GM04504 (cell line): ENCODE measurements around the gene SEMA4G.
A peak's percentile ranks its signal among the peaks of the same experiment; 100 is the strongest.

Source experiments
- DNase-seq: peaks from one replicate; pipeline ENCODE4 v3.0.0-alpha.2; 2012; ENCODE audit warnings: low read depth

SEMA4G gene

DNA sequence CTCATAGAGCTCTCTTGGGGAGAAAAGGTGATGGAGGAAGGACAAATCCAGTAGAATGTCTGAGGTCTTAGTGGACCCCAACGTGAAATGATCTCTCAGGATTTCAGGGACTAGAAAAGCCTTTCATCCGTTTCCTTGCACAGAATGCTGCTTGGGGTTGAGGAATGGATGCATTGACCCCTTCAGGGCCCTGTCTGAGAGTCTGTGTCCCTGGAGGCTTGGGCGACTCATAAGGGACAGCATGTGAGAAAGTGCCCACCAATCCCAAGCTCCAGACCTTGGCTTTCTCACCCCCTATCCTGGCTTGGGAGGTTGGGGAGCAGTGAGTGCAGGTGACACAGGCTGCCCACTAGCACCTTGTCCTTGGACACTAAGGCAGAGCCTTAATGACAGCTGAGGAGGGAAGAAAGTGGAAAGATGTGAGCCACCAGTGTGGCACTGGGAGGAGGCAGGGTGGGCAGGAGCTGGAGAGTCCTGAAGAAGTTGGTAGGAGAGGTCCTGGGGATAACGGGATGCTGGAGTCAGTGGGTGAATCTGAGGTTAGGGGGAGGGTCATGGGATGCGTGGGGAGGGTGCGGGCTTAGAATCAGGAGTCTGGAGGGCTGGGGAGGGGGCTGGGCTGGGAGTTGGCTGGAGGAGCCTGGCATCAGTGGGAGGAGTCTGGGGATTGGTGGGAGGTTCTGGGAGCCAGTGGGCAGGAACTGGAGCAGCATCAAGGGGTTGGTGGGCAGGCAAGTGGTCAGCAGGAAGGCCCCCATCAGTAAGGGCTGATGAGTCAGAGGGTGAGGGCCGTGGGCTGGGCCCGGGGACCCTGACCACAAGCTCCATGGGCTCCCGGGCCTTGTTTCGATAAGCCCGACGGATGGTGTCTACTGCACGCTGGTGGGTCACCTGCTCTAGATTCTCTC is 38.9 kb downstream of the SEMA4G start:
- DNase-seq, result no peak

DNA sequence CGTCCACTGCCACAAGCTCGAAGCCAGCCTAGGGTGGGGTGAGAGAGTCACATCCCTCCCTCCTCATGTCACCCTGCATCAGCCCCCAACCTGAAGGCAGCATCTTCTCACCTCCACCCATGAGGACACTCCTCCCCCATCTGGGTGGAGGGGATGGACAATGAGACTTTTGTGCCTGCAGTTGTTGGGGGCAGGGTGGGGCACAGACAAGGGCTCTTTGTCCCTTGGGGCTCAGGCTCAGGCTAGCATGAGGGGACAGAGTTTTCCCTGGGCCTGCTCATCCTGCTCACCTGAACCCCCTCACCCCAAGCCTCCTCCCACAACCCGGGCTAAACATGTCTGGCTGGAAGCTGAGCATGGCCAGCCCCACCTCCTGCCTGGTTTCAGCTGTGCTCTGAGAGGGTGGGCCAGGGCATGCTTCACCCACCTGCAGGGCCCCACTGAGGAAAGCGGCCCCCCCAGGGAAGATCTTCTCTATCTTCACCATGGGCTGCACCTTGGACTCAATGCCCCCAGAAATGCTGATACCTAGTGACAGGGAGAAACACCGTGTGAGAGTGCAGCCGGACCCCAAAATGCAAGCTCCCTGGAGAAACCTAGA is 39.6 kb downstream of the SEMA4G start:
- no peak for DNase-seq

DNA sequence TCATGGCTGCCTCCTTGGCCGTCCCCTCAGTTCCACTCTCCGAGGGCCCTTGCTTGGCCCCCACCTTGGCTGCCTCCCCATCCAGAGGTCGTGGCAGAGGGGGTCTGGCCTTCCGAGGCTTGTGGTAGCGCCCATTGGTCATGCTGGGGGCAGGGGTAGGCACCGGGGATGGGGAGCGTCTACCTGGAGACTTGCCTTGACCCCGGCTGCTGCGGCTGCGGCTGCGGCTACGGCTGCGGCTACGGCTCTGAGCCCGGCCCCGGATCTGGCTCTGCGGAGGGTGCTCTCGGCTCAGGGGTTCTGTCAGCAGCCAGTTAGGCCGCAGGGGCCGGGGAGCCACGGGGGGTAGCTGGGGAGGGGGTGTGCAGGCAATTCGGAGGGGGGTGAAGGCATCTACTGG is 41.0 kb downstream of the SEMA4G start:
- no peak for DNase-seq

DNA sequence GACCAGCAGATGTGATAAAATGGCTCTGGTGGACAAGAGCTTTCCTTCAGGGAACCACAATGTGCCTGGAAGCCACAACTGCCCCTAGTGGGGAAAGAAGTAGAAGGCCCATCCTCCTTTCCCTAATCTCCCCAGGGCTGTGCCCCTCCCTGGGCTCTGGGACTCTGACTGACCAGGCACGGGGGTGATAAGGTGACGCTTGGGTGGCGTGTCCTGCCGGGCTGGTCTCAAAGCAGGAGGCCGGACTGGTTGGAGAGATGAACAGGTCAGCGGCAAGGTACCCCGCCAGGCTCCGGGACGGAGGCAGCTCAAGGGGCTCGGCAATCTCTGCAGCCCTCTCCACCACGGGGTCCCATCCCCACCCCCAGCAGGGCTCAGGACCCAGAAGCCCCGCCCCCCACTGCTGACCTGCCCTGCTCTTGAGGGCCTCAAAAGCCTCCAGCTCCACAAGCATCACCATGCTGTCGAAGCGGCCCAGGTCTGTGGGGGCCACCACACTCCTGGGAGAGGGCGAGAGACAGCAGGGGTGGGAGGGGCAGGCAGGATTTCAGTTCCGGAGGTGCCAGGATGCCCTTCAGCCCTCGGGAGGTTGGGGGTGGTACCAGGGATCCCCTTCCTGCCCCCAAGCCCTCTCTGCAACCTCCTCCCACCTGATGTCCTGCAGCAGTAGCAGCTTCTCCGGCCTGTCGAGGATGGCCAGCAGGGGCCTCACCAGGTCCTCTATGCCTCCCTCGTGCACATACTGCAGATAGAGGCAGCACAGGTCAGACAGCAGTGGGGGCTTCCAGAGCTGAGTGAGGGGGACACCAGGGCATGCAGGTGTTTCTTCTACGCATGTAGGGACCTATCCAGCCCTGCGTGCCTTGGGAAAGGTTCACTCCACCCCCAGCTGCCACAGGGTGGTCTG is 42.5 kb downstream of the SEMA4G start:
- no peak for DNase-seq

DNA sequence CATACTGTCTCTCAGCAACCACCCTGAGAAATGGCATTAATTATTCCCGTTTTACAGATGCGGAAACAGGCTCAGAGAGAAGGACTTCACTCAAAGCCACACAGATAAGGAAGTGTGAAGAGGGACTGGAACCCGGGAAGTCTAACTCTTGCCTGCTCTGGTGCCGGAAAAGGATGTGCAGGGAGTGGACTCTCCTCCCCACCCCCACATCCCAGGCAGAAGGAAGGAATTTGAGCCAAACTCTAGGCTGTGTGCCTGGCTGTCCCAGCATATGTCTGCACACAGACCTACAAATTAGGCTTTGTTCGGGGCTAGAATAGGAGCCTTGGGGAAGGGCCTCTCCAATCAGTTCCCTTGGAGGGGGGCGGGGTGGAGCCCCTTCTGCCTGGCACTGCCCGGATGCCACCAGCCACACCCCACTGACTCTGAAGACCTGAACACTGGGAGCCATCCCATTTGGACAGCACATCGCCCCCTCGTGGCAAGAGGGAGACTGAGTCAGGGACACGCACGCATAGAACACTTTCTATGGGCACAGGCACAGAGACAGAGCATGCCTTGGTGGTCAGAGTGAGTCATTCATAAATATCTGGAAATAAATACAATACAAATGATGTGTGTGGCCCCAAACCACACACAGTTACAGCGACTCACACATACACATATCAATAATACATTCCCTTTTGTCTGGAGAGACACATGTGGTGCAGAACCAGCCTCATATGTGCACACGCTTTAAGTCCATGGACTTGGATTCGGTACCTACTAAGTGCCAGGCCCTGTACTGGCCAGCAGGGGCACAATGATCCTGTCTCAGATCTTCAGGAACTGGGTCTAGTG is 43.4 kb downstream of the SEMA4G start:
- peak; percentile 87 for DNase-seq

DNA sequence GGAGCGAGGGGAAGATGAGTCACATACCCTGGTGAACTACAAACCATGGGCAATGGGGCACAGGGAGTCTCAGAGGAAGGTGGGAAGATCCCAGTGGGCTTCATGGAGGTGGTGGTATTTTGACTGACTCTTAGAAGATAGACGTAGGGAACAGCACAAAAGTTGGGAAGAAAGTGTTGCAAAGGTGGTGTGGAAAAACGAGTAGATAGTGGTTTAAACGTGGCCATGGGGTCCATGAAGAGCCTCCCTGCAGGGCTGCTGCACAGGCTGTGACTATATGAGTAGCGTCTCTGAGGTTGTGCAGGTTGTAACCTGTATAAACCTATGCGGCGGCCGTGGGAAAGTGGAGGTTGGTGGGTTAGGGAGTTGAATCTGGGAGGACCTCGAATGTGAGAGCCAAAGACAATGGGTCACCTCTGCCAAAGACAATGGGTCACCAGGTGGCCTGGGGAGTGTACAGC is 44.1 kb downstream of the SEMA4G start:
- no peak for DNase-seq

DNA sequence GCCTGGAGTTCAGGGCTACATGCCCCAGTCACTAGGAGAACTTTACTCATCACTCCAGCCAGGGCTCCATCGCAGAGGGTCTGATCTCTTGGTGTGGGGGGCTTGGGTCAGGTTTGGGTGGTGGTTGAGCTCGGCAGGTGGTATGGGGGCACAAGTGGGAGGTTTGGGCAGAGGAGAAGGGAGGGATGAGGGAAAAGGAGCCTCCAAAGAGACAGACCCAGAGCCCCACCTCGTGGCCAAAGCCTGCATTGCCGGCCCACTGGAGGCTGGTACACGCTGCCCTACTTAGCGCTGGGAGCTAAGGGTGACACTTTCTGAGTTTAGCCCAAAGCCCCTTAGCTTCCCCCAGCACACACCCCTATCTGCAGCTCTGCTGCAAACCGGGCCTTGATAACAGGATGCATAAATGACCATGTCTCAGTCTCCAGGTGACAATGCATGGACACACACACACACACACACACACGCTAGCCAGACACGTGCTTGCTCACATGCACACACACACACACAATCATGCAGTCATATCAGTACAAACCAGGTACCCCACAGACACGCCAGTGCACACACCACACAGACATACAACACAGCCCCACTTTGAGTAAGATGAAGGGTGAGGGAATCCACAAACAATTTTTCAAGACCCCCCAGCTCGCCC is 45.1 kb downstream of the SEMA4G start:
- peak; percentile 35 for DNase-seq

DNA sequence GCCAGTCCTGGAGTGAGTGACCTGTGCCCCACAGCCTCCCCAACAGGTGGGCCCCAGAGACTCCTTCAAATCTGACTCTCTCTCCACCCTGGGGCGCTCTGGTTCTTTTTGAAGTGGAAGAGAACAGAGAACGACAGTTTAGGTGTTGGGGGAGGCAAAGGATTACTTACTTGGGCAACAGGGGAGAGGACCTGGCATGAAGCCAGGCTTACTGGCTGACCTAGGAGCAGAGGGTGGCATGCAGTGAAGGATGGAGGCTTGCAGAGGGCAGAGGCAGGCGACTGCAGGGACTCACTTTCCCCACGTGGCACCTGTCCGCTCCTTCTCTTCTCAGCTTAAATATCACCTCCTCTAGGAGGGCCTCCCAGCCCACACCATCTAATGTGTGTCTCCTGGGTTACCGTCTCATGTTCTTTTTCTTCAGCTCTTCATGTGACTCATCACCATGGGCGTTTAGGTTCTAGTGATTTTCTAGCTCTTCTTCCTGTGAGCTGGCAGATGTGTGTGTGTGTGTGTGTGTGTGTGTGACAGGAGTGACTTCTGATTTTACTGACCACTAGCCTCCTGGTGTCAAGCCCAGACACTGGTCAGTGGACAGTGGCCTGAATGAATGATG is 45.8 kb downstream of the SEMA4G start:
- peak; percentile 83 for DNase-seq

DNA sequence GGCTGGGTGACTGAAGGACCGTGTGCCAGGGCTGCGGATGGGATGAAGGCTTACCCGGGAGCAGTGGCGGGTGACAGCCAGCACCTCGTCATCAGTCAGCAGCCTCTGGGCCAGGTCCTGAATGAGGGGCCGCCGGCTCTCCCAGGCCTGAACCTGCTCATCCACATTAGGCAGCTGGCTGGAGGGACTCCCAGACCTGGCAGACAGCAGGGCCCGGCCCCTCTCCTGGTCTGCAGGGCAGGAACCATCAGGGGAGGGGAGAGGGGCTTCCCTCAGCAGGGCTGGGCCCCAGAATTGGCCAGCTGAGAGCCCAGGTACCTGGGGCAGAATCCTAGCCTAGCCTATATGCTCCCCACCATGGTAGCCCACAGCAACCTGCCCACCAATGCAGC is 46.3 kb downstream of the SEMA4G start:
- DNase-seq, result no peak

DNA sequence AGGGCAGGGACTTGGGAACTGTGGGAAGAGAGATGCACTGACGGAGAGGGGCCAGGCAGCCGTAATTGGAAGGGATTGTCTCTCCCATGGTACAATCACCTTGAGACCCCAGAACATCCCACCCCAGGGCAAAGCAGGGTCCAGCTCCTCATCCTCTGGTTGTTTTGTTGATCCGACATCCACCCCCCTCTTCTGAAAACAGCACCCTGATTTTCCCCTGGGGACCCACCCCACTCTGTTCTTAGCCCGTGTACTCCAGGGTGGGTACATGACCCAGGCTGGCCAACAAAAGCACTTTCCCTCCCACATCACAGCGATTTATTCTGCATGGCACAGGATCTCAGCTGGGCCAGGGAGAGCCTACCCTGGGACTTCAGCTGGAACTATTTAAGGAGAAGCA is 47.5 kb downstream of the SEMA4G start:
- no peak for DNase-seq

DNA sequence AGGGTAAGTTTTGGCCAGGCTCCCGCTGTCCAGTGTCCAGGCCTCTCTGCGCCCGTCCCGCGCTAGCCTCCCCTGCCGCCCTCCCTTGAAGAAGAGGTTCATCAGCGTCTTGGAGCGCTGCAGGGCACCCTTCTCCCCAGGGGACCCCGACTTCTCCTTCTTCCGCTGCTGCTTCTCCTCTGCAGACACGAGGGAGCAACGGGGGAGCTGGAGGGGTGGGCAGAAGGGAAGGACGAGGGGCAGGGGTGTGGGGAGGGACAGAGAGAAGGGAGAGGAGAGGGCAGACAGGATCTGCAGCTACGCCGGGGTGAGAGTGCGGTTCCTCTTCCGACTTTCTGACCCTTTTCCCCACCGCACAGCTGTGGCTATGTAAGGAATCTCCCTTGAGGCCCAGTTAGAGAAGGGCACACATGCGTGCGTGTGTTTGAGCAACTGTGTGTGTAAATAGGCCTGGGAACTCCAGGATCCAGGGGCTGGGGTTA is 48.9 kb downstream of the SEMA4G start:
- no peak for DNase-seq

DNA sequence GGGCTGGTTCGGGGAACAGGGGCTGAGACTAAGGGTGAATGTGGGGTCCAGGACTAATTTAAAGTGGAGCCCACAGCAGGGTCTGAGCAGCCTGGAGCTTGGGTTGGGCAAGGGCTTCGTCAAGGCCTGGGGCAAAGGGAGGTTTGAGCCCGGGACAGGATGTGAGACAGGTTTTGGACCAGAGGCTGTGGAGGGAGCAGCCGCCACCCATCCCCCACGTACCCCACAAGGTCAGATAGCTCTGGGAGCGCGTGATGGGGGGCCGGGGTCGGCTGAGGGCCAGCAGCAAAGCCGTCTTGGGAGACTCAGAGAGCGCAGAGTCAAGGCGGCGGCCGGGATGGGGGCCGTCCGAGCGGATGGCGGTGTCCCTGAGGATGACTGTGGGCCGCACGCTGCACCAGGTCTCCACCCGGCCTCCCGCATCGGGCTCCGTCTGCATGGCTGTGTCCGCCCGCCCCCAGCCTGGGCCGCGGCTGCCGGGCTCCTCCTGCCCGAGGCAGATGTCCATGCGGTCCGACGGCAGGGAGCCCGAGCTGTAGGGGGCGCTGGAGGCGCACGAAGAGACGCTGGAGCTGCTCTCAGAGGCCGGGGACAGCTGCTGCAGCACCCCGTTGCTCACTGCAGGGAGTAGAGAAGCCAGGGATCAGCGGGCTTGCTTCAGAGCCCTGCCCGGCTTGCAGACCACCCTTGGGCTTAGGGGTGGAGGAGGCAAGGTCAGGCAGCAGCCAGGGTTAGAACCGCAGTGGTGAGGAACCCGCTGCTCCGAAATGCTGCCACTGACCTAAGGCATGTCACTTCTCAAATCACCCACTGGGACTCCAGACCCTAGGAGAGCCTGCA is 49.5 kb downstream of the SEMA4G start:
- DNase-seq, result no peak
